Measurements from ENCODE around the gene PTGER1. TPM values are rescaled to one million over a fixed set of nuclear protein-coding genes. Genes with fewer than 3 reads are reported as not detected.

PTGER1 gene
- total and polyA plus RNA-seq, 4 donors = 0.15 to 0.42 (median 0.22) TPM; not detected in 1

- peak overlapping the region; percentile 70 to 74 for H3K27ac ChIP-seq (ENCODE audit: low read depth in 1 of 2, low read length in 2 of 2)
- H3K27me3 ChIP-seq (ENCODE audit: control insufficient read depth in 4 of 4, insufficient read depth in 4 of 4, low read length in 3 of 4) = no peaks in the 10 kb centered on the region
- TF ChIP-seq, protein P1, sequence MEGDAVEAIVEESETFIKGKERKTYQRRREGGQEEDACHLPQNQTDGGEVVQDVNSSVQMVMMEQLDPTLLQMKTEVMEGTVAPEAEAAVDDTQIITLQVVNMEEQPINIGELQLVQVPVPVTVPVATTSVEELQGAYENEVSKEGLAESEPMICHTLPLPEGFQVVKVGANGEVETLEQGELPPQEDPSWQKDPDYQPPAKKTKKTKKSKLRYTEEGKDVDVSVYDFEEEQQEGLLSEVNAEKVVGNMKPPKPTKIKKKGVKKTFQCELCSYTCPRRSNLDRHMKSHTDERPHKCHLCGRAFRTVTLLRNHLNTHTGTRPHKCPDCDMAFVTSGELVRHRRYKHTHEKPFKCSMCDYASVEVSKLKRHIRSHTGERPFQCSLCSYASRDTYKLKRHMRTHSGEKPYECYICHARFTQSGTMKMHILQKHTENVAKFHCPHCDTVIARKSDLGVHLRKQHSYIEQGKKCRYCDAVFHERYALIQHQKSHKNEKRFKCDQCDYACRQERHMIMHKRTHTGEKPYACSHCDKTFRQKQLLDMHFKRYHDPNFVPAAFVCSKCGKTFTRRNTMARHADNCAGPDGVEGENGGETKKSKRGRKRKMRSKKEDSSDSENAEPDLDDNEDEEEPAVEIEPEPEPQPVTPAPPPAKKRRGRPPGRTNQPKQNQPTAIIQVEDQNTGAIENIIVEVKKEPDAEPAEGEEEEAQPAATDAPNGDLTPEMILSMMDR (IDR thresholded peaks at IDR 0.05; ENCODE audit: low read depth, low read length, missing input control) = no peak
- no peak for TF ChIP-seq FOXA1 (IDR thresholded peaks at IDR 0.05)
- TF ChIP-seq TAF1 (conservative IDR thresholded peaks at IDR 0.05) = no peak
- TF ChIP-seq, protein P2, sequence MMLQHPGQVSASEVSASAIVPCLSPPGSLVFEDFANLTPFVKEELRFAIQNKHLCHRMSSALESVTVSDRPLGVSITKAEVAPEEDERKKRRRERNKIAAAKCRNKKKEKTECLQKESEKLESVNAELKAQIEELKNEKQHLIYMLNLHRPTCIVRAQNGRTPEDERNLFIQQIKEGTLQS (IDR thresholded peaks at IDR 0.05) = no peak
- TF ChIP-seq SP1 (IDR thresholded peaks at IDR 0.05) = no peak
- TF ChIP-seq FOXA2 (IDR thresholded peaks at IDR 0.05) = no peak
- no peak for TF ChIP-seq GABPA (IDR thresholded peaks at IDR 0.05 in 1 of 2, conservative IDR thresholded peaks at IDR 0.05 in 1 of 2)
- TF ChIP-seq HNF4G (IDR thresholded peaks at IDR 0.05) = no peak
- no peak for TF ChIP-seq JUND (IDR thresholded peaks at IDR 0.05)
- no peak for TF ChIP-seq ZBTB33 (IDR thresholded peaks at IDR 0.05)
- no peak for TF ChIP-seq YY1 (IDR thresholded peaks at IDR 0.05)
- no peak for TF ChIP-seq RAD21 (IDR thresholded peaks at IDR 0.05)
- no peak for TF ChIP-seq MAX (IDR thresholded peaks at IDR 0.05)
- no peak for TF ChIP-seq NR2F2 (IDR thresholded peaks at IDR 0.05)
- no peak for TF ChIP-seq RXRA (IDR thresholded peaks at IDR 0.05)
- TF ChIP-seq EGR1 (IDR thresholded peaks at IDR 0.05; ENCODE audit: low read depth in 2 of 2) = no peak
- no peak for TF ChIP-seq HNF4A (conservative IDR thresholded peaks at IDR 0.05)
- DNase-seq (ENCODE audit: low spot score) = peak; percentile 44
- H3K9me3 ChIP-seq (ENCODE audit: control insufficient read depth in 4 of 4, low read length in 3 of 4) = no peaks in the 10 kb centered on the region
- peaks cover 8 to 22% (median 14%) of the 10 kb centered on the region in 4 donors for H3K36me3 ChIP-seq (ENCODE audit: control insufficient read depth in 4 of 4, insufficient read depth in 3 of 4, low read depth in 1 of 4, low read length in 3 of 4)
- WGBS = 52% methylated on average over 8 of the region's 8 CpGs
- no peak overlapping the region for H3K9ac ChIP-seq (ENCODE audit: low read depth in 1 of 2, low read length in 2 of 2)
- peaks cover 29 to 59% (median 42%) of the 10 kb centered on the region in 4 donors for H3K4me1 ChIP-seq (ENCODE audit: control insufficient read depth in 4 of 4, insufficient read depth in 4 of 4, low read length in 3 of 4)
- H3K4me3 ChIP-seq (ENCODE audit: low read depth in 1 of 3, low read length in 3 of 3) = peak overlapping the region in 1 of 3 donors; percentile 15
These were observed 39.2 kb upstream of the PTGER1 start for GRCh38 chr19:14514215-14514863.

DNA sequence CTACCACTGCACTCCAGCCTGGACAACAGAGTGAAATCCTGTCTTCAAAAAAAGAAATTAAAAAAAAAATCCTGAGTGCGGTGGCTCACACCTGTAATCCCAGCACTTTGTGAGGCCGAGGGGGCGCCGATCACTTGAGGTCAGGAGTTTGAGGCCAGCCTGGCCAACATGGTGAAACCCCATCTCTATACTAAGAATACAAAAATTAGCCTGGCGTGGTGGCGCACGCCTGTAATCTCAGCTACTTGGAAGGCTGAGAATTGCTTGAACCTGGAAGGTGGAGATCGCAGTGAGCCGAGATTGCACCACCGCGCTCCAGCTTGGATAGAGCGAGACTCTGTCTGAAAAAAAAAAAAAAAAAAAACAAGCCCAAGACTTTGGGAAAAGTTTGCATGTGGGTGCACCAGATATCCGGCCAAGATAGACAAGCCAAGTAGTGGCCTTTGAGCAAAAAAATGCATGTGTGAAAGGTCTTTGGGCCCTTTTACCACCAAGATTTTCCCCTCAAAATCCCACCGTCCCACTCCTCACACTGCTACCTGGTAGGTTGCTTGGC is 37.3 kb upstream of the PTGER1 start:
- no peak overlapping the region for H3K9ac ChIP-seq (ENCODE audit: low read depth in 1 of 2, low read length in 2 of 2)
- peaks cover 25 to 56% (median 42%) of the 10 kb centered on the region in 4 donors for H3K4me1 ChIP-seq (ENCODE audit: control insufficient read depth in 4 of 4, insufficient read depth in 4 of 4, low read length in 3 of 4)
- peak overlapping the region; percentile 70 to 74 for H3K27ac ChIP-seq (ENCODE audit: low read depth in 1 of 2, low read length in 2 of 2)
- peaks cover 8 to 22% (median 14%) of the 10 kb centered on the region in 4 donors for H3K36me3 ChIP-seq (ENCODE audit: control insufficient read depth in 4 of 4, insufficient read depth in 3 of 4, low read depth in 1 of 4, low read length in 3 of 4)
- H3K9me3 ChIP-seq (ENCODE audit: control insufficient read depth in 4 of 4, low read length in 3 of 4) = no peaks in the 10 kb centered on the region
- DNase-seq (ENCODE audit: low spot score) = no peak
- H3K4me3 ChIP-seq (ENCODE audit: low read depth in 1 of 3, low read length in 3 of 3) = no peak overlapping the region
- WGBS = 91% methylated on average over 14 of the region's 14 CpGs
- no peaks in the 10 kb centered on the region for H3K27me3 ChIP-seq (ENCODE audit: control insufficient read depth in 4 of 4, insufficient read depth in 4 of 4, low read length in 3 of 4)
- TF ChIP-seq RXRA (IDR thresholded peaks at IDR 0.05) (no peak), GABPA (IDR thresholded peaks at IDR 0.05 in 1 of 2, conservative IDR thresholded peaks at IDR 0.05 in 1 of 2) (no peak), YY1 (IDR thresholded peaks at IDR 0.05) (no peak), HNF4G (IDR thresholded peaks at IDR 0.05) (no peak), FOXA2 (IDR thresholded peaks at IDR 0.05) (no peak), JUND (IDR thresholded peaks at IDR 0.05) (no peak), EGR1 (IDR thresholded peaks at IDR 0.05; ENCODE audit: low read depth in 2 of 2) (no peak), HNF4A (conservative IDR thresholded peaks at IDR 0.05) (no peak), NR2F2 (IDR thresholded peaks at IDR 0.05) (no peak), ZBTB33 (IDR thresholded peaks at IDR 0.05) (no peak), SP1 (IDR thresholded peaks at IDR 0.05) (no peak), MAX (IDR thresholded peaks at IDR 0.05) (no peak)
- TF ChIP-seq, protein P2 (IDR thresholded peaks at IDR 0.05) = no peak
- TF ChIP-seq, protein P1 (IDR thresholded peaks at IDR 0.05; ENCODE audit: low read depth, low read length, missing input control) = no peak

All from liver (tissue), 9 donors.